Vagina (tissue), 2 donors: Measurements from ENCODE around the gene NCAPG2. TPM values are rescaled to one million over a fixed set of nuclear protein-coding genes. Genes with fewer than 3 reads are reported as not detected.

Source experiments
- DNase-seq, 2 donors: peaks; one replicate each; pipeline ENCODE4 v3.0.0-alpha.2; 2017; ENCODE audit errors: extremely low spot score in 2 of 2
- H3K27ac ChIP-seq: fragments of 200-600 bp; sonication (generic); one replicate; pipeline ENCODE4 v1.5.1; 2019
- H3K27me3 ChIP-seq: fragments of 200-600 bp; sonication (generic); one replicate; pipeline ENCODE4 v1.5.1; 2019
- H3K36me3 ChIP-seq, 2 donors: fragments of 200-600 bp; sonication (generic); one replicate each; pipeline ENCODE4 v1.5.1; 2017 to 2019
- H3K4me1 ChIP-seq: fragments of 200-600 bp; sonication (generic); one replicate; pipeline ENCODE4 v1.5.1; 2019
- H3K4me3 ChIP-seq, 2 donors: fragments of 200-600 bp; sonication (generic); 1 replicate in 1 of 2; 2 replicates in 1 of 2; pipeline ENCODE4 v1.5.1; 2016 to 2019
- H3K9me3 ChIP-seq: fragments of 200-600 bp; sonication (generic); one replicate; pipeline ENCODE4 v1.5.1; 2019
- POLR2A ChIP-seq, 2 donors: fragments of 450-650 bp; IDR thresholded peaks; one replicate each; pipeline ENCODE4 v1.6.1; 2017; ENCODE audit warnings: antibody characterized with exemption in 2 of 2, mild to moderate bottlenecking in 2 of 2, moderate library complexity in 2 of 2
- POLR2AphosphoS5 ChIP-seq, 2 donors: sonication (generic); formaldehyde crosslinking; IDR thresholded peaks; one replicate each; pipeline ENCODE4 v1.9.0; 2017; ENCODE audit warnings: antibody characterized with exemption in 2 of 2, mild to moderate bottlenecking in 2 of 2, low read depth in 1 of 2; ENCODE audit not compliant: insufficient read depth in 1 of 2
- intact Hi-C: fragments of 100-400 bp; cut with DNase I; formaldehyde crosslinking; loops from one replicate; pipeline ENCODE4 v1.15.1; 2023
- total RNA-seq: library from RNA; depleted of rRNA; stranded (reverse); fragments of >200 nt; gene quantifications from one replicate; pipeline ENCODE4 v1.2.3, GENCODE V29; 2016
- TF ChIP-seq, protein P1 (sequence below), 3 experiments: fragments of 450-650 bp in 2 of 3; fragments of 200-600 bp in 1 of 3; sonication (generic) in 1 of 3; IDR thresholded peaks; one replicate each; pipeline ENCODE4 v1.5.1; 2017 to 2019; ENCODE audit warnings: antibody characterized with exemption in 3 of 3, mild to moderate bottlenecking in 2 of 3, moderate library complexity in 2 of 3

Gene NCAPG2, protein sequence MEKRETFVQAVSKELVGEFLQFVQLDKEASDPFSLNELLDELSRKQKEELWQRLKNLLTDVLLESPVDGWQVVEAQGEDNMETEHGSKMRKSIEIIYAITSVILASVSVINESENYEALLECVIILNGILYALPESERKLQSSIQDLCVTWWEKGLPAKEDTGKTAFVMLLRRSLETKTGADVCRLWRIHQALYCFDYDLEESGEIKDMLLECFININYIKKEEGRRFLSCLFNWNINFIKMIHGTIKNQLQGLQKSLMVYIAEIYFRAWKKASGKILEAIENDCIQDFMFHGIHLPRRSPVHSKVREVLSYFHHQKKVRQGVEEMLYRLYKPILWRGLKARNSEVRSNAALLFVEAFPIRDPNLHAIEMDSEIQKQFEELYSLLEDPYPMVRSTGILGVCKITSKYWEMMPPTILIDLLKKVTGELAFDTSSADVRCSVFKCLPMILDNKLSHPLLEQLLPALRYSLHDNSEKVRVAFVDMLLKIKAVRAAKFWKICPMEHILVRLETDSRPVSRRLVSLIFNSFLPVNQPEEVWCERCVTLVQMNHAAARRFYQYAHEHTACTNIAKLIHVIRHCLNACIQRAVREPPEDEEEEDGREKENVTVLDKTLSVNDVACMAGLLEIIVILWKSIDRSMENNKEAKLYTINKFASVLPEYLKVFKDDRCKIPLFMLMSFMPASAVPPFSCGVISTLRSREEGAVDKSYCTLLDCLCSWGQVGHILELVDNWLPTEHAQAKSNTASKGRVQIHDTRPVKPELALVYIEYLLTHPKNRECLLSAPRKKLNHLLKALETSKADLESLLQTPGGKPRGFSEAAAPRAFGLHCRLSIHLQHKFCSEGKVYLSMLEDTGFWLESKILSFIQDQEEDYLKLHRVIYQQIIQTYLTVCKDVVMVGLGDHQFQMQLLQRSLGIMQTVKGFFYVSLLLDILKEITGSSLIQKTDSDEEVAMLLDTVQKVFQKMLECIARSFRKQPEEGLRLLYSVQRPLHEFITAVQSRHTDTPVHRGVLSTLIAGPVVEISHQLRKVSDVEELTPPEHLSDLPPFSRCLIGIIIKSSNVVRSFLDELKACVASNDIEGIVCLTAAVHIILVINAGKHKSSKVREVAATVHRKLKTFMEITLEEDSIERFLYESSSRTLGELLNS
- total RNA-seq: 9.6 TPM

DNA sequence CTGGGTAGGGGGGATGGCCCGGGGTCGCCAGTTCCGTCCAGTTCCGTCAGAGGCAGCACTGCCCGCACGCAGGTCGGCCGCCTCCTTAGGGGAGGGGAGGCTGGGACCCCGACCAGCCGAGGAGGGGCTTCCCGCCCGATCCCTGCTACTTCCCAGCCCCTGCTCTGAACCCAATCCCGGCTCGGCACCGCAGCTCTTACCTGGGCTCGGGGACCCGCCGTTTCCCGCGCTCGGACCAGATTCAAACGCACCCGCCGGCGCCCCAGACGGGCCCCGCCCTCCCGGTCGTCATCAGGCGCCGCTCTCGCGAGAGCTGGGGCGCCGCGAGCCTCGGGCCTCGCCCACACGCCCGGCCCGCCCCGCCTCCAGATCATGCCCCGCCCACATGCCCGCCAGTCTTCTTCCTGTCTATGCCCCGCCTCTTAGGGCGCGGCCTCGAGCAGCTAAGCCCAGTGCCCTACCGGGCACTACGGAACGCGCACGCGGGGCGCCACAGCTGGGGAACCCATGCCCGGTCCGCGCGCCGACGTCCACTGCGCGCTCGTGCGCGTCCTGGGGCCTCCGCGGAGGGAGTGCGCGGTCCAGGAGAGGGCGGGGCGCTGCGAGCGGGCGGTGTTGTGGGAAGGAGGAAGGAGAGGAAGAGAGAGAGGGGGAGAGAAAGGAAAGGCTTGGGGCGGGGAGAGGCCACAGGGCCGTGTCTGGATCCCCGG lies at the start of gene NCAPG2:
NCAPG2 (minus strand) TSS at position 281 of the 710 bp plus-strand sequence. CDS start 2,905 bp downstream, outside the sequence.
- no peaks in the 10 kb centered on the region for H3K36me3 ChIP-seq
- TF ChIP-seq POLR2A (IDR thresholded peaks at IDR 0.05): peak; percentile 55 to 94
- TF ChIP-seq POLR2AphosphoS5 (IDR thresholded peaks at IDR 0.05; ENCODE audit: insufficient read depth in 1 of 2, low read depth in 1 of 2): peak in 1 of 2 donors; percentile 97
- TF ChIP-seq, protein P1, sequence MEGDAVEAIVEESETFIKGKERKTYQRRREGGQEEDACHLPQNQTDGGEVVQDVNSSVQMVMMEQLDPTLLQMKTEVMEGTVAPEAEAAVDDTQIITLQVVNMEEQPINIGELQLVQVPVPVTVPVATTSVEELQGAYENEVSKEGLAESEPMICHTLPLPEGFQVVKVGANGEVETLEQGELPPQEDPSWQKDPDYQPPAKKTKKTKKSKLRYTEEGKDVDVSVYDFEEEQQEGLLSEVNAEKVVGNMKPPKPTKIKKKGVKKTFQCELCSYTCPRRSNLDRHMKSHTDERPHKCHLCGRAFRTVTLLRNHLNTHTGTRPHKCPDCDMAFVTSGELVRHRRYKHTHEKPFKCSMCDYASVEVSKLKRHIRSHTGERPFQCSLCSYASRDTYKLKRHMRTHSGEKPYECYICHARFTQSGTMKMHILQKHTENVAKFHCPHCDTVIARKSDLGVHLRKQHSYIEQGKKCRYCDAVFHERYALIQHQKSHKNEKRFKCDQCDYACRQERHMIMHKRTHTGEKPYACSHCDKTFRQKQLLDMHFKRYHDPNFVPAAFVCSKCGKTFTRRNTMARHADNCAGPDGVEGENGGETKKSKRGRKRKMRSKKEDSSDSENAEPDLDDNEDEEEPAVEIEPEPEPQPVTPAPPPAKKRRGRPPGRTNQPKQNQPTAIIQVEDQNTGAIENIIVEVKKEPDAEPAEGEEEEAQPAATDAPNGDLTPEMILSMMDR (IDR thresholded peaks at IDR 0.05): peak in 1 of 3 experiments; percentile 65
- H3K4me3 ChIP-seq: peak within 1 kb of the TSS; percentile 69 to 98
- no peaks in the 10 kb centered on the region for H3K27me3 ChIP-seq
- H3K27ac ChIP-seq: peak within 1 kb of the TSS; percentile 82
- intact Hi-C loops: loop anchor here (10.0 kb wide), 1 partner anchor 160 kb away; no protein-coding TSS in a partner anchor
- peaks cover 14% of the 10 kb centered on the region for H3K4me1 ChIP-seq
- DNase-seq: peak in 1 of 2 donors; percentile 97
- no peaks in the 10 kb centered on the region for H3K9me3 ChIP-seq

DNA sequence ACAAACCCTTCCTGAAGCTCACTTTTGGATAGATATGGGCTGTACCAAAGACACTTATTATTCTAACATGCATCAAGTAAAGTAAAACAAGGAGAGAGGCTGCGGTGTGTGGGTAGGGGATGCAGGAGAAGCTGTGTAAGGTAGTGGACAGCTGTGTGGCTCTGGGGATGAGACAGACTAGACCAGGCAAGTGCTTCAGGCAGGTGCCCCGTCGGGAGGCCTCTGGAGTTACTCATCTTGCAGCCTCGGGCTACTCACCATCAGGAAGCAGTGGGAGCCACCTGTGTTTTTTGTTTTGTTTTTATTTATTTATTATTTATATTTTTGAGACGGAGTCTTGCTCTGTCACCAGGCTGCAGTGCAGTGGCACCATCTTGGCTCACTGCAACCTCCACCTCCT lies 49.3 kb upstream of the NCAPG2 start:
- Histone ChIP-seq H3K27me3 (no peaks in the 10 kb centered on the region), H3K4me1 (no peaks in the 10 kb centered on the region), H3K9me3 (no peaks in the 10 kb centered on the region), H3K27ac (no peak overlapping the region), H3K36me3 (peaks cover 0 to 33% of the 10 kb centered on the region in 2 donors), H3K4me3 (no peak overlapping the region)
- DNase-seq: no peak
- intact Hi-C loops: no loop called here
- TF ChIP-seq, protein P1 (IDR thresholded peaks at IDR 0.05): no peak
- no peak for TF ChIP-seq POLR2A (IDR thresholded peaks at IDR 0.05)
- no peak for TF ChIP-seq POLR2AphosphoS5 (IDR thresholded peaks at IDR 0.05; ENCODE audit: insufficient read depth in 1 of 2, low read depth in 1 of 2)

DNA sequence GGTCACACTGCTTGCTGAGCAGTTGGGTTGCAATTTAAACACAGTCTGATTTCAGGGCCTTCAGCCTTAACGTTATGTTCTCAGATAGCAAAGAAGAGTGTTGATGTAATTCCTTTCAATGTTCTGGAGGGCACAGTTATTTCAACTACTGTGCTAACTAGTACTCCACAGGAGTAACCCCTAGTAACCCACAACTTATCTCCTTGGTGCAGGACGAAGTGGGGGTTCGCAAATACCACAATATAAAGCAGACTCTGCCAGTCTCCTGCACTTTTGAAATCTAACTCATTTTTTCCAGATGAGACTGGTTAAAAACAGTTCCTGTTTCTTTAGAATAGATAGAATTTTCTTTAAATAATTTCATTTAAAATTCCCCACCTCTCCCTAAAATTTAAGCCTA lies 47.1 kb upstream of the NCAPG2 start:
- intact Hi-C loops: no loop called here
- Histone ChIP-seq H3K27ac (no peak overlapping the region), H3K27me3 (no peaks in the 10 kb centered on the region), H3K36me3 (peaks cover 0 to 41% of the 10 kb centered on the region in 2 donors), H3K9me3 (no peaks in the 10 kb centered on the region), H3K4me1 (no peaks in the 10 kb centered on the region), H3K4me3 (no peak overlapping the region)
- TF ChIP-seq POLR2AphosphoS5 (IDR thresholded peaks at IDR 0.05; ENCODE audit: insufficient read depth in 1 of 2, low read depth in 1 of 2) (no peak), POLR2A (IDR thresholded peaks at IDR 0.05) (no peak)
- TF ChIP-seq, protein P1 (IDR thresholded peaks at IDR 0.05): no peak
- DNase-seq: no peak

DNA sequence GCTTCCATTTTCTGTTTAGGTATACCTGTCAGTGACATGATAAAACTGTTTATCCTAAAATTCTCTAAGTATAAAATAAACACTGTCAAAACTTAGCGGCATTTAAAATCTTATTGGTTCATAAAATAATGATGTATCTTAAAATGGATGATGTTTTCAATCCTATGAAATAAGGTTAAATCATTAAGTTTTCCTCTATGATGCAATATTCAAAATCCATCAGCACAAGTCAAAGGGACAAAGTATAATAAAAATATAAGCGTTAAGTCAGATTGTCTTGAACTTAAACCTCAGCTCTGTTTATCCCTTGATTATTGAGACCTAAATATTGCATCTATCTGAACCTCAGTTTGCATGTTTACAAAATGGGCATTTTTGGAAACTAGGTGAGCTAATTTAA lies 46.6 kb upstream of the NCAPG2 start:
- intact Hi-C loops: no loop called here
- H3K27ac ChIP-seq: no peak overlapping the region
- TF ChIP-seq POLR2A (IDR thresholded peaks at IDR 0.05): no peak
- TF ChIP-seq, protein P1 (IDR thresholded peaks at IDR 0.05): no peak
- TF ChIP-seq POLR2AphosphoS5 (IDR thresholded peaks at IDR 0.05; ENCODE audit: insufficient read depth in 1 of 2, low read depth in 1 of 2): no peak
- no peak for DNase-seq
- no peak overlapping the region for H3K4me3 ChIP-seq
- no peaks in the 10 kb centered on the region for H3K9me3 ChIP-seq
- H3K36me3 ChIP-seq: peaks cover 0 to 46% of the 10 kb centered on the region in 2 donors
- no peaks in the 10 kb centered on the region for H3K4me1 ChIP-seq
- H3K27me3 ChIP-seq: no peaks in the 10 kb centered on the region
